ENCODE data around the gene UBE2Q1.

Gene UBE2Q1

DNA sequence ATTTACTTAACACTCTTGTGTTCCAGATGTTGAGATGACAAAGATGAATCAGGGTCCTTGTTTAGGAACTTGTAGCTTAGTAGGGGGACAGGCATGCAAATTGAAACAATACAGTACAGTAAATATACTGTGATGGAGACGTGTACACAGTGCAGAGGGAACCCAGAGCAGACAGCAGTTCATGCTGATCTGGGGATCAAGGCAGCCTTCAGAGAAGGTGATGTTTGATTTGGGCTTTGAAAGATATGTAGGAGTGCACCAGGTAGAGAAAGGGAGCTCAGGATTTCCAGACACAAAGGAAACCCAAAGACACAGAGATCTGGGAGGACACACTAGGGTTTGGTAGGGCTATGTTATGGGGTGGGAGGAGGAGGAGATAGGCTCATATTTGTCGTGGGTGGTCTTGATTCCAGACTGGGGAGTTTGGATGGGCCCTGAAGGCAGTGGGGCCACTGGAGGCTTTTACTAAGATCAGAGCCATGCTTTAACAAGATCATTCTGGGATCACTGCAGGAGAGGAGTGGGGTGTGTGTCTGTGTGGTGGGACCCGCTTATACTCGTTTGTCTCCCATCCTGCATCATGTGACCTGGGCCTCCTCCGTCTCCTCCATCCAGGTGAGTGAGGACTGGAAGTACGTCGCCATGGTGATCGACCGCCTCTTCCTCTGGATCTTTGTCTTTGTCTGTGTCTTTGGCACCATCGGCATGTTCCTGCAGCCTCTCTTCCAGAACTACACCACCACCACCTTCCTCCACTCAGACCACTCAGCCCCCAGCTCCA, 16.9 kb upstream of the UBE2Q1 start:
- Mint-ChIP-seq H3K4me1 (peaks cover 39% of the 10 kb centered on the region), H3K36me3 (ENCODE audit: low read depth) (peaks cover 15% of the 10 kb centered on the region), H3K9me3 (no peaks in the 10 kb centered on the region), H3K27ac (no peak overlapping the region), H3K4me3 (no peak overlapping the region), H3K27me3 (ENCODE audit: low read depth) (peaks cover 26% of the 10 kb centered on the region)
- TF ChIP-seq, protein P1, sequence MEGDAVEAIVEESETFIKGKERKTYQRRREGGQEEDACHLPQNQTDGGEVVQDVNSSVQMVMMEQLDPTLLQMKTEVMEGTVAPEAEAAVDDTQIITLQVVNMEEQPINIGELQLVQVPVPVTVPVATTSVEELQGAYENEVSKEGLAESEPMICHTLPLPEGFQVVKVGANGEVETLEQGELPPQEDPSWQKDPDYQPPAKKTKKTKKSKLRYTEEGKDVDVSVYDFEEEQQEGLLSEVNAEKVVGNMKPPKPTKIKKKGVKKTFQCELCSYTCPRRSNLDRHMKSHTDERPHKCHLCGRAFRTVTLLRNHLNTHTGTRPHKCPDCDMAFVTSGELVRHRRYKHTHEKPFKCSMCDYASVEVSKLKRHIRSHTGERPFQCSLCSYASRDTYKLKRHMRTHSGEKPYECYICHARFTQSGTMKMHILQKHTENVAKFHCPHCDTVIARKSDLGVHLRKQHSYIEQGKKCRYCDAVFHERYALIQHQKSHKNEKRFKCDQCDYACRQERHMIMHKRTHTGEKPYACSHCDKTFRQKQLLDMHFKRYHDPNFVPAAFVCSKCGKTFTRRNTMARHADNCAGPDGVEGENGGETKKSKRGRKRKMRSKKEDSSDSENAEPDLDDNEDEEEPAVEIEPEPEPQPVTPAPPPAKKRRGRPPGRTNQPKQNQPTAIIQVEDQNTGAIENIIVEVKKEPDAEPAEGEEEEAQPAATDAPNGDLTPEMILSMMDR (IDR thresholded peaks at IDR 0.05; ENCODE audit: unreplicated experiment in 3 of 3), result no peak

DNA sequence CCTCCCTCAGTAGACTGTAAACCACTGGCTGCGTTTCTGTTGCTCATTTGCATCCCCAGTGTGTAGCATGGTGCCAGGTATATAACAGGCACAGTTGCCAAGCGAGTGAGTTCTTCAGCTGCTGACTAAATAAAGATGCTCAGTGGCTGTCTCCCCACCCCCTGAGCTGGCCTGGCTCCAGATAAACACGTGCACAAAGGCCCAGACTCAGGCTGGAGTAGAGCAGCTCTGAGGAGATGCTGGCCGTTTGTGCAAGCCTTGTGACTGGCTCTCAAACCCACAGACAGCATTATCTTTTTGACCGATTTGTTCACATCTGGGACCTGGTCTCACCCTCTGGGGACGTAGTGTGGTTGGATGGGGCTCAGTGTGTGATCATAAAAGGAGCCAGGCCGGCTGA, 16.3 kb upstream of the UBE2Q1 start:
- Mint-ChIP-seq H3K27ac (no peak overlapping the region), H3K4me1 (peaks cover 39% of the 10 kb centered on the region), H3K36me3 (ENCODE audit: low read depth) (peaks cover 13% of the 10 kb centered on the region), H3K27me3 (ENCODE audit: low read depth) (peaks cover 32% of the 10 kb centered on the region), H3K9me3 (no peaks in the 10 kb centered on the region), H3K4me3 (no peak overlapping the region)
- TF ChIP-seq, protein P1 (IDR thresholded peaks at IDR 0.05; ENCODE audit: unreplicated experiment in 3 of 3), result no peak

DNA sequence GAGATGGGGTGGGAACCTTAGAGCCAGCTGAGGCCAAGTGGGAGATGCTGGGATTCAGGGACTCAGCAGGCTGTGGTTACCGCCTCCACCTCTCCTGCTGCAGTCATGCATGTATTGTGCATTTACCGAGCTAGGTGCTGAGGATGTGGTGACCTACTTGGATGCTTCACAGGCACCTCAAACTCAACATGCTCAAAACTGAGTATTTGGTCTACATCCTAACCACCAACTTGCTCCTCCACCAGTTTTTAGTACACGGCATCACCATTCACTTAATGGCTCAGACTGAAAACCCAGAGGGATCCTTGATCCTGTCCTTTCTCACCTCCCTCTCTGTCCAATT, 14.7 kb upstream of the UBE2Q1 start:
- peaks cover 47% of the 10 kb centered on the region for H3K27me3 Mint-ChIP-seq (ENCODE audit: low read depth)
- TF ChIP-seq, protein P1 (IDR thresholded peaks at IDR 0.05; ENCODE audit: unreplicated experiment in 3 of 3), result no peak
- no peaks in the 10 kb centered on the region for H3K36me3 Mint-ChIP-seq (ENCODE audit: low read depth)
- H3K9me3 Mint-ChIP-seq, result no peaks in the 10 kb centered on the region
- peaks cover 23% of the 10 kb centered on the region for H3K4me1 Mint-ChIP-seq
- peak overlapping the region in 1 of 3 experiments; percentile 23 for H3K4me3 Mint-ChIP-seq
- H3K27ac Mint-ChIP-seq, result no peak overlapping the region

DNA sequence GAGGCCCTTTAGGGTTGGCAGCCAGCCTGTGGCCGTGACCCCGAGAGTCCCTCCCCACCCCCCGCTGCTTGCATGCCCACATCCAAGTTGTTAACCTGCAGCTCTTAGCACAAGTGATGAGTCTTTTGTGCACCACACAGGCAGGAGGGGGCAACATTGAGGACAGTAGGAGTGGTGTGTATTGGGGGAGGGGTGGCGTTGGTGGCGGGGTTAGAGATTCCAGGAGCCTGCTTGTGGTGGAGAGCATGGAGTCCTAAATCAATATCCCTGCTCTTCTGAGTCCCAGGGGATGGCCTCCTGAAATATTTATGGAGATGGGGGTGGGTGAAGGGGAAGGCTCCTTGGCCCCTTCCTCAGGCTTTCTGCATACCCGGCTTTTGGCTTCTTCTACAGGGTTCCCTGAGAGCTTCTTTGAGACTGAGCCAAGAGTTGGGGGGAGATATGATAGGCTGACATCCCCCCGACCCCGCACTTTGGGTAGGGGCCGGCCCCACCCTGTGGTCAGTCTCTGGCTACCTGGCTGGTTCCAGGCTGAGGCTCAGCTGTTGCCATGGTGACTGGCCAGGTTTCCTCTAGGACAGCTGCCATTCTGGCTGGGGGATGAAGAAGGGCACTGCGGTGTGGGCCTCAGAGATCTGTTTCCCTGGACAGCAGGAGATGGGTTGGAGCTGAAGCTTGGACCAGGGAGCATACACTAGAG, 14.2 kb upstream of the UBE2Q1 start:
- Mint-ChIP-seq H3K4me1 (peaks cover 23% of the 10 kb centered on the region), H3K9me3 (no peaks in the 10 kb centered on the region), H3K27me3 (ENCODE audit: low read depth) (peaks cover 52% of the 10 kb centered on the region), H3K27ac (no peak overlapping the region), H3K4me3 (no peak overlapping the region), H3K36me3 (ENCODE audit: low read depth) (no peaks in the 10 kb centered on the region)
- TF ChIP-seq, protein P1 (IDR thresholded peaks at IDR 0.05; ENCODE audit: unreplicated experiment in 3 of 3), result no peak

DNA sequence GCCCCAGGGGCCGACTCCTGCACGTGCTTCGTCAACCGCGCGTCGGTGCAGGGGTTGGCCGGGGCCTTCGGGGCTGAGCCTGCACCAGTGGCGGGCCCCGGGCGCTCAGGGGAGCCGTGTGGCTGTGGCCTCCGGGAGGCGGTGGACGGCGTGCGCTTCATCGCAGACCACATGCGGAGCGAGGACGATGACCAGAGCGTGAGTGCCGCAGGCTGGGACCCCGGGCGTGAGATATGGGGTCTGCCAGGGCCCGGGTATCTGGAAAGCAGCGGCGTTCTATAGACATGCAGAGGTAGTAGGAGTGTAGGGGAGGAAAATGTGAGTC, 13.5 kb upstream of the UBE2Q1 start:
- H3K4me1 Mint-ChIP-seq, result peaks cover 27% of the 10 kb centered on the region
- no peak overlapping the region for H3K4me3 Mint-ChIP-seq
- TF ChIP-seq, protein P1 (IDR thresholded peaks at IDR 0.05; ENCODE audit: unreplicated experiment in 3 of 3), result no peak
- no peaks in the 10 kb centered on the region for H3K9me3 Mint-ChIP-seq
- H3K36me3 Mint-ChIP-seq (ENCODE audit: low read depth), result no peaks in the 10 kb centered on the region
- peaks cover 59% of the 10 kb centered on the region for H3K27me3 Mint-ChIP-seq (ENCODE audit: low read depth)
- no peak overlapping the region for H3K27ac Mint-ChIP-seq

Measured in nephron (organoid).